GM19468 (cell line): Measurements from ENCODE around the gene C2.

Experiments
- ATAC-seq: cut with Tn5 transposase; IDR thresholded peaks from one replicate; pipeline ENCODE4 v1.9.1; 2021; ENCODE audit warnings: mild to moderate bottlenecking, moderate library complexity, moderate number of reproducible peaks; ENCODE audit not compliant: unreplicated experiment; ENCODE audit errors: extremely low read depth

Gene C2

GRCh38 chr6:31927242-31927862 is at the start of gene C2:
C2 (plus strand) TSS chr6:31927717; CDS start chr6:31927753, 36 bp downstream.
- no peak for ATAC-seq

GRCh38 chr6:31878222-31878621 is 49.3 kb upstream of the C2 start:
- ATAC-seq: no peak

- no peak for ATAC-seq
Observed at GRCh38 chr6:31878726-31879125, 48.8 kb upstream of the C2 start, which contains the start of gene SLC44A4. SLC44A4 (minus strand) TSS chr6:31878997; CDS start chr6:31878980, 17 bp downstream.

- ATAC-seq: no peak
Observed at GRCh38 chr6:31879143-31879542, 48.4 kb upstream of the C2 start.

GRCh38 chr6:31879901-31880300 is 47.6 kb upstream of the C2 start:
- ATAC-seq: no peak

GRCh38 chr6:31880616-31881015 is 46.9 kb upstream of the C2 start:
- no peak for ATAC-seq

- no peak for ATAC-seq
Observed at GRCh38 chr6:31881136-31881859, 46.2 kb upstream of the C2 start.

GRCh38 chr6:31882344-31882743 is 45.2 kb upstream of the C2 start:
- ATAC-seq: no peak

- no peak for ATAC-seq
Observed at GRCh38 chr6:31883676-31884075, 43.8 kb upstream of the C2 start.

- no peak for ATAC-seq
Observed at GRCh38 chr6:31884528-31885035, 42.9 kb upstream of the C2 start.

- no peak for ATAC-seq
Observed at GRCh38 chr6:31886541-31886991, 41.0 kb upstream of the C2 start.

GRCh38 chr6:31887173-31888007 is 40.1 kb upstream of the C2 start:
- no peak for ATAC-seq

GRCh38 chr6:31888276-31889258 is 39.0 kb upstream of the C2 start:
- ATAC-seq: no peak

- no peak for ATAC-seq
Observed at GRCh38 chr6:31889331-31889972, 38.1 kb upstream of the C2 start.

- ATAC-seq: no peak
Observed at GRCh38 chr6:31892821-31893220, 34.7 kb upstream of the C2 start.

- ATAC-seq: no peak
Observed at GRCh38 chr6:31896493-31896855, 31.0 kb upstream of the C2 start.

GRCh38 chr6:31896856-31897611 is 30.5 kb upstream of the C2 start:
- ATAC-seq: no peak

- no peak for ATAC-seq
Observed at GRCh38 chr6:31897612-31898382, 29.7 kb upstream of the C2 start, which contains the start of gene EHMT2. EHMT2 (minus strand) TSS chr6:31897698; CDS start chr6:31897677, 21 bp downstream.
